Esophagus squamous epithelium (tissue), 4 donors: ENCODE data around the gene HORMAD2.

ENCODE experiments used
- POLR2A ChIP-seq, 4 donors: fragments of 450-650 bp; IDR thresholded peaks; one replicate each; pipeline ENCODE4 v1.6.1; 2017; ENCODE audit warnings: antibody characterized with exemption in 4 of 4, mild to moderate bottlenecking in 4 of 4, moderate library complexity in 3 of 4
- TF ChIP-seq, protein P1 (sequence below), 6 experiments: fragments of 450-650 bp in 4 of 6; fragments of 200-600 bp in 2 of 6; sonication (generic) in 2 of 6; IDR thresholded peaks; one replicate each; pipeline ENCODE4 v1.5.1; 2016 to 2019; ENCODE audit warnings: antibody characterized with exemption in 6 of 6, mild to moderate bottlenecking in 4 of 6, moderate library complexity in 4 of 6

DNA sequence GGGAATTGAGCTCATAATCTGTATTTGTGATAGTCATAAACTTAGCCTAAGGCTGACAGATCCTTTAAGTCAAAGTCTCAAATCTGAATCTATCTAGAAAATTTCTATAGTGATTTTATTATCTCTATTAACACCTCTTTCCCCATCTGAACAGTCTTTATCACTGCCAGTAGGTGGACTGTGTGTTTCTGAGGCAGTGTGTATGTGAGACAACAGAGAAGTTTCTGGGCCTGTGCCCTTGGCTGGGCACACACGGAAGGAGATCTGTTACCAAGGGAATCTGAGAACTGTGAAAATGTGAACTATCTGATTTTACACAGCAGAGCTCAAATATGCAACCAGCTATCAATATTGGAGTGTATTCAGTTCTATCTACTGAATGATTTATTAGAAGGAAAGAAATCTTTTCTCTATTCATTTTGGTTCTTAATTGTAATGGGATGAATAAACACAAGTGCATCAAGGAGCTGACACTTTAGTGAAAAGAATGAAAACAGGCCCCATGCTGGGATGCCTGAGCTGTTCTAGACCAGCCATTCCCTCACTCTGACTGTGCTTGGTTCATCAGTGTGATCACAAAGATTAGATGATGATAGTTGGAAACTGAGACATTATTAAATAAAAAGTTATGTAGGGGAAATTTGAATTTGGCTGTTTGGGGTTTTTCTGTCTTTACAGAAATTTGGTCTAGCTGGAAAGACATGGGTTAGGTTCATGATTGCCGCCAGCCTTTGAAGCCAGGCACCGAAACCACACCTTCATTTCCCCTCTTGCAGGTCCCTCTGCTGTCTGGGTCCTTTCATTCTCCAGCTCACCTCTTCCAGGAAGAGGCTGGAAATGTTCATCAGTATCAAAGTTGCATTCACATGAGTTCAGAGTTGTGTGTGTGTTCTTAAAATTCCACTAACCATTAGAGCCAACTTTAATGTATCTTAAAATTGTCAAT is 98.2 kb downstream of the HORMAD2 start:
- TF ChIP-seq, protein P1, sequence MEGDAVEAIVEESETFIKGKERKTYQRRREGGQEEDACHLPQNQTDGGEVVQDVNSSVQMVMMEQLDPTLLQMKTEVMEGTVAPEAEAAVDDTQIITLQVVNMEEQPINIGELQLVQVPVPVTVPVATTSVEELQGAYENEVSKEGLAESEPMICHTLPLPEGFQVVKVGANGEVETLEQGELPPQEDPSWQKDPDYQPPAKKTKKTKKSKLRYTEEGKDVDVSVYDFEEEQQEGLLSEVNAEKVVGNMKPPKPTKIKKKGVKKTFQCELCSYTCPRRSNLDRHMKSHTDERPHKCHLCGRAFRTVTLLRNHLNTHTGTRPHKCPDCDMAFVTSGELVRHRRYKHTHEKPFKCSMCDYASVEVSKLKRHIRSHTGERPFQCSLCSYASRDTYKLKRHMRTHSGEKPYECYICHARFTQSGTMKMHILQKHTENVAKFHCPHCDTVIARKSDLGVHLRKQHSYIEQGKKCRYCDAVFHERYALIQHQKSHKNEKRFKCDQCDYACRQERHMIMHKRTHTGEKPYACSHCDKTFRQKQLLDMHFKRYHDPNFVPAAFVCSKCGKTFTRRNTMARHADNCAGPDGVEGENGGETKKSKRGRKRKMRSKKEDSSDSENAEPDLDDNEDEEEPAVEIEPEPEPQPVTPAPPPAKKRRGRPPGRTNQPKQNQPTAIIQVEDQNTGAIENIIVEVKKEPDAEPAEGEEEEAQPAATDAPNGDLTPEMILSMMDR (IDR thresholded peaks at IDR 0.05) = no peak
- TF ChIP-seq POLR2A (IDR thresholded peaks at IDR 0.05) = no peak
